Activated naive CD8-positive, alpha-beta T cell treated with anti-CD3 and anti-CD28 coated beads, Interleukin-2, amount 50 U/mL, for 24 hours (primary cell): ENCODE data around the gene CHST12.
"Not testable (repeated sequence)": the region's sequence is repeated elsewhere in the genome, so short reads cannot be mapped to it uniquely, and the experiment has no call there.

Experiments
- ATAC-seq: fragments of 150-1000 bp; cut with Tn5 transposase; one replicate; pipeline ENCODE4 v1.10.0; 2021
- DNase-seq: peaks from one replicate; pipeline ENCODE4 v3.0.0; 2021
- H3K27ac Mint-ChIP-seq: one replicate; pipeline ENCODE4 v1.8.0; 2021; ENCODE audit warnings: mild to moderate bottlenecking, mixed read lengths
- H3K27me3 Mint-ChIP-seq: one replicate; pipeline ENCODE4 v1.8.0; 2021; ENCODE audit warnings: mixed read lengths
- H3K36me3 Mint-ChIP-seq: one replicate; pipeline ENCODE4 v1.8.0; 2021; ENCODE audit warnings: low read depth, mixed read lengths
- H3K4me1 Mint-ChIP-seq: one replicate; pipeline ENCODE4 v1.8.0; 2021; ENCODE audit warnings: mixed read lengths
- H3K4me3 Mint-ChIP-seq: one replicate; pipeline ENCODE4 v1.8.0; 2021; ENCODE audit warnings: mild to moderate bottlenecking, moderate library complexity, mixed read lengths
- H3K9me3 Mint-ChIP-seq: one replicate; pipeline ENCODE4 v1.8.0; 2021; ENCODE audit warnings: mixed read lengths

The CHST12 gene

DNA sequence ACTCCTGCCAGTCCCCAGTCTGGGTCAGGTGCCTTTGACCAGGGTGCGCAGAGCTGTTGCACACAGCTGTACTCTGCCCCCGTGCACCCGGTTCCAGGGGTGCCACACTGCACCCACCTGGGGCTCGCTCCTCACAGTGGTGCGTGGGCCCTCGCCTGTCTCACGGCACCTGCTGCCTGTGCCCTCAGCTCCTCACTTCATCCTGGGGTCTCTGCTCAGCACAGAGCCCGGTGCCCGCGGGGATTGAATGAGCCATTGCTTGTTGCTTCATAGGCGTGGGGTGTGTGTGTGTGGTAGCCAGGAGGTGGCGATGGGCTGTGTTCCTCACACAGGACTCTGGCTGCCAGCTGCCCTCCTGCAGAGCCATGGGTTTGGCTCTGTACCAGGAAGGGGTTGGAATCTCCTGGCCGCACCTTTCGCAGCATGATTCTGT is 30.3 kb upstream of the CHST12 start:
- Mint-ChIP-seq H3K27ac (no peak overlapping the region), H3K27me3 (no peaks in the 10 kb centered on the region), H3K36me3 (peaks cover 78% of the 10 kb centered on the region), H3K4me1 (no peaks in the 10 kb centered on the region), H3K9me3 (no peaks in the 10 kb centered on the region), H3K4me3 (no peak overlapping the region)
- ATAC-seq (no peak), DNase-seq (no peak)

DNA sequence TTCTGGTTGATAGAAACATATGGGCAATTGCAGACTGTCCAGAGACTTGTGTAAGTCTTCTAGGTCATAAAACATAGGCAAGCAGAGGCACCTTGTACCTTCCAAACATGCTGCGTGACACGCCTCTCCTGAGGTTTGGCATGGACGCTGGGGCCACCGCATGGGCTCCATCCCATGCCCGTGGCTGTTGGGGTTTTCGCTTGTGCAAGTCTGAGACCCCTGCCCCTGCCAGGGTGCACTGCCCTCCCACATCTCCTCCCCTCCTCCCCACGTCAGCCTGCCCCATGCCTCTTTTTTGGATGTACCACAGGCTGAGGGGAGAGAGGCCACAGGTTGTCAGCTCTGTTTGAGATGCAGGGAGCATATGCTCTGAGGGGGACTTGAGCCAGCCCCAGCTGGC is 29.8 kb upstream of the CHST12 start:
- no peak overlapping the region for H3K4me3 Mint-ChIP-seq
- no peaks in the 10 kb centered on the region for H3K27me3 Mint-ChIP-seq

DNA sequence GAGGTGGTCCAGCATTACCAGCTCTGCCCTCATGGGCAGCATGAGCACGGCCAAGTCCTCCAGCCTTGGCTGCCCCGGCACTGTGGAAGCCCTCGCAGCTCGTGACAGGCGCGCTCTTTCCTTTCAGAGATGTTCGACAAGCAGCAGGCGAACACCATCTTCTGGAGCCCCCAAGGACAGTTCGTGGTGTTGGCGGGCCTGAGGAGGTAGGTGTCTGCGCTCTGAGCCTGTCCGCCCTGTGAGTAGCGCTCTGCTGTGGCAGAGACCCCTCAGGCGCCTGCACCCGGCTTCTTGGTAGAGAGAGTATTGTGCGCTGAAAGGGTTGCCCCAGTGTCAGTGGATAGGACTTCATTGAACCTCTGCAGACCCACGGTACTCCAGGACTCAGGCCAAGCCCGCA is 29.0 kb upstream of the CHST12 start:
- Mint-ChIP-seq H3K4me1 (no peaks in the 10 kb centered on the region), H3K4me3 (no peak overlapping the region), H3K9me3 (no peaks in the 10 kb centered on the region), H3K27ac (no peak overlapping the region), H3K36me3 (peaks cover 79% of the 10 kb centered on the region), H3K27me3 (no peaks in the 10 kb centered on the region)
- ATAC-seq (no peak), DNase-seq (no peak)

More for the DNA sequence above, 29.8 kb upstream of the CHST12 start:
- Mint-ChIP-seq H3K27ac (no peak overlapping the region), H3K36me3 (peaks cover 80% of the 10 kb centered on the region), H3K9me3 (no peaks in the 10 kb centered on the region), H3K4me1 (no peaks in the 10 kb centered on the region)
- DNase-seq (no peak), ATAC-seq (no peak)

DNA sequence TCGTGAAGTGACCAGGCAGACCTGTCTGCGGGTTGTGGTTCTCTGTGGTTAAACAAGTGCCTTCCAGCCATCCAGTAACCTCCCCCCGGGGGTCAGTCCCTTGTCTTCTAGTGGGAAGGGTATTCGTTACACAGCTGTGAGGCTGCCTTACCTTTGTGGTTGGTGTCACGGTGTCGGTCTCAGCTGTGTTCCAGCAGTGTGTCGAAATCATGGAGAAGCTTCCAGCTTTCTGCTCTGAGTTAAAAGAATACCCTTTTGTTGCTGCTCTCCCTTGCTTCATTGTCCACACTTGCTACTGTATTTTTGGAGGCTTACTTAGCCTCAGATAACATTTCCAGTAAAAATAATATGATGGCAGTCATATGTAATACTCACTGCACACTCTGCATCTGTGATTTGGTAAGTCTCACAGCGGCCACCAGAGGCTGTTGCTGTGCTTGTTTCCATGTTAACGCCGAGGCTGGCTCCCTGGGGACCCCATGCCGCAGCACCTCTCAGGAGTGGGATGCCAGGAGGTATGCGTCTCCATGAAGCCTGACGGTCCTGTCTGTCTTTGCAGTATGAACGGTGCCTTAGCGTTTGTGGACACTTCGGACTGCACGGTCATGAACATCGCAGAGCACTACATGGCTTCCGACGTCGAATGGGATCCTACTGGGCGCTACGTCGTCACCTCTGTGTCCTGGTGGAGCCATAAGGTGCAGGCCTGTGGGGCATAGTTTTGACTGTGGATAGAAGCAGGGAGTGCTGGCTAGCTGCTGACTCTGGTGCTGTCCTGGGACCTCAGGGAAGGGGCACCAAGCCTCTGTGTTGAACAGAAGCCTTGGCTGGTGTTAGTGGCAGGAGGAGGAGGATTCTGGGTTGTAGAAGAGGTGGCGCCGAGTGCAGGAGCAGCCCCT is 28.3 kb upstream of the CHST12 start:
- Mint-ChIP-seq H3K36me3 (peaks cover 80% of the 10 kb centered on the region), H3K9me3 (no peaks in the 10 kb centered on the region), H3K27ac (no peak overlapping the region), H3K4me1 (no peaks in the 10 kb centered on the region), H3K4me3 (no peak overlapping the region), H3K27me3 (no peaks in the 10 kb centered on the region)
- peak; percentile 1 for ATAC-seq
- no peak for DNase-seq

DNA sequence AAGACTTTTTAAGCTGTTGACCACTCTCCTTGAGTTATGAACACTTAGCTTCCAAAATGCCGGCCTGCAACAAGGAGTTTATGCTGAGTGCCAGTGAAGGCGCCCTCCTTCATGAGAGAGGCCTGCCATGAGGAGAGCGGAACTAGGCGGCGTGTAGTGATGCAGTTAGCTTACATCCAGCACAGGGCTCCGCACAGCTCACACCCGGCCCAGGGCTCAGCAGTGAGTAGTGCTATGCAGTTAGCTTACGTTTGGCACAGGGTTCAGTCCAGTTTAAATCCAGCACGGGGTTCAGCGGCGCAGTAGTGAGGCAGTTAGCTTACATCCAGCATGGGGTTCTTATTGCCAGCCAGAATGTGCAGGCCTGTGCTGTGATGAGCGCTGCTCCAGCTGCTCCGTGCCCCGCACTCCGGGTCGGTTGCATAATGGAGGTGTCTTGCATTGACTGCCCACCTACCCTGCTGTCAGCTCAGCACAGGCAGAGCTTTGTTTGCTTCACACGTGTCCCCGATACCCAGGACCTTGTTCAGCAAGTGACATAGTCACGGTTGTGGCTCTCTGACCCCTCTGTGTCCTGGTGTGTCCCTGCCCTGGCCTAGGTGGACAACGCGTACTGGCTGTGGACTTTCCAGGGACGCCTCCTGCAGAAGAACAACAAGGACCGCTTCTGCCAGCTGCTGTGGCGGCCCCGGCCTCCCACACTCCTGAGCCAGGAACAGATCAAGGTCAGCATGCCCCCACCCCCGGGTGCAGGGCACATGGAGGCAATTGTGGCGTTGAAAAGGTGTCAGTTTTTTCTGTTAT is 26.9 kb upstream of the CHST12 start:
- peak overlapping the region; percentile 35 for H3K27ac Mint-ChIP-seq
- peaks cover 81% of the 10 kb centered on the region for H3K36me3 Mint-ChIP-seq
- H3K9me3 Mint-ChIP-seq: no peaks in the 10 kb centered on the region
- no peaks in the 10 kb centered on the region for H3K4me1 Mint-ChIP-seq
- H3K4me3 Mint-ChIP-seq: no peak overlapping the region
- ATAC-seq (no peak), DNase-seq (no peak)
- H3K27me3 Mint-ChIP-seq: no peaks in the 10 kb centered on the region

DNA sequence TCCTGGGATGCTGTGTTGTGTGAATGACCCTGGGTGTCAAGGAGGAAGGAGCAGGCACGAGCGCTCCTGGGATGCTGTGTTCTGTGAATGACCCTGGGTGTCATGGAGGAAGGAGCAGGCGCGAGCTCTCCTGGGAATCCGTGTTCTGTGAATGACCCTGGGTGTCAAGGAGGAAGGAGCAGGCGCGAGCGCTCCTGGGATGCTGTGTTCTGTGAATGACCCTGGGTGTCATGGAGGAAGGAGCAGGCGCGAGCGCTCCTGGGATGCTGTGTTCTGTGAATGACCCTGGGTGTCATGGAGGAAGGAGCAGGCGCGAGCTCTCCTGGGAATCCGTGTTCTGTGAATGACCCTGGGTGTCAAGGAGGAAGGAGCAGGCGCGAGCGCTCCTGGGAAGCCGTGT is 25.9 kb upstream of the CHST12 start:
- not testable (repeated sequence) for H3K9me3 Mint-ChIP-seq, H3K27me3 Mint-ChIP-seq, H3K4me3 Mint-ChIP-seq, ATAC-seq, H3K27ac Mint-ChIP-seq, DNase-seq, H3K4me1 Mint-ChIP-seq
- H3K36me3 Mint-ChIP-seq: peaks cover 80% of the 10 kb centered on the region

DNA sequence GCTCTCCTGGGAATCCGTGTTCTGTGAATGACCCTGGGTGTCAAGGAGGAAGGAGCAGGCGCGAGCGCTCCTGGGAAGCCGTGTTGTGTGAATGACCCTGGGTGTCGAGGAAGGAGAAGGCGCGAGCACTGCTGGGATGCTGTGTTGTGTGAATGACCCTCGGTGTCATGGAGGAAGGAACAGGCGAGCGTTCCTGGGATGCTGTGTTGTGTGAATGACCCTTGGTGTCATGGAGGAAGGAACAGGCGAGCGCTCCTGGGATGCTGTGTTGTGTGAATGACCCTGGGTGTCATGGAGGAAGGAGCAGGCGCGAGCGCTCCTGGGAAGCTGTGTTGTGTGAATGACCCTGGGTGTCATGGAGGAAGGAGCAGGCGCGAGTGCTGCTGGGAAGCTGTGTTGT is 25.3 kb upstream of the CHST12 start:
- H3K4me1 Mint-ChIP-seq, ATAC-seq, H3K9me3 Mint-ChIP-seq, H3K27me3 Mint-ChIP-seq, H3K27ac Mint-ChIP-seq, DNase-seq, H3K4me3 Mint-ChIP-seq: not testable (repeated sequence)
- peaks cover 75% of the 10 kb centered on the region for H3K36me3 Mint-ChIP-seq

DNA sequence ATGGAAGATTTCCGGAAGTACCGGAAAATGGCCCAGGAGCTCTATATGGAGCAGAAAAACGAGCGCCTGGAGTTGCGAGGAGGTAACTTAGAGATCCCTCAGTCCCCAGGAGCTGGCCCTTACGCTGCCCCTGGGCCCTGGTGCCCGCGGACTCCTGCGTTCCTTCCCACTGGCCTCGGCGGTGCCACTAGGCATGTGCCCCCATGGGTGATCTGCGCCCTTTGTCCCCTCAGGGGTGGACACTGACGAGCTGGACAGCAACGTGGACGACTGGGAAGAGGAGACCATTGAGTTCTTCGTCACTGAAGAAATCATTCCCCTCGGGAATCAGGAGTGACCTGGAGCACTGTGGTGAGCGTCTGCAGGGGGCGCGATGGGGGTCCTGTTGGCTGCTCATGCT is 24.2 kb upstream of the CHST12 start:
- no peak overlapping the region for H3K27ac Mint-ChIP-seq
- ATAC-seq: no peak
- no peaks in the 10 kb centered on the region for H3K4me1 Mint-ChIP-seq
- no peak for DNase-seq
- no peaks in the 10 kb centered on the region for H3K27me3 Mint-ChIP-seq
- no peaks in the 10 kb centered on the region for H3K9me3 Mint-ChIP-seq
- H3K4me3 Mint-ChIP-seq: no peak overlapping the region
- peaks cover 67% of the 10 kb centered on the region for H3K36me3 Mint-ChIP-seq

DNA sequence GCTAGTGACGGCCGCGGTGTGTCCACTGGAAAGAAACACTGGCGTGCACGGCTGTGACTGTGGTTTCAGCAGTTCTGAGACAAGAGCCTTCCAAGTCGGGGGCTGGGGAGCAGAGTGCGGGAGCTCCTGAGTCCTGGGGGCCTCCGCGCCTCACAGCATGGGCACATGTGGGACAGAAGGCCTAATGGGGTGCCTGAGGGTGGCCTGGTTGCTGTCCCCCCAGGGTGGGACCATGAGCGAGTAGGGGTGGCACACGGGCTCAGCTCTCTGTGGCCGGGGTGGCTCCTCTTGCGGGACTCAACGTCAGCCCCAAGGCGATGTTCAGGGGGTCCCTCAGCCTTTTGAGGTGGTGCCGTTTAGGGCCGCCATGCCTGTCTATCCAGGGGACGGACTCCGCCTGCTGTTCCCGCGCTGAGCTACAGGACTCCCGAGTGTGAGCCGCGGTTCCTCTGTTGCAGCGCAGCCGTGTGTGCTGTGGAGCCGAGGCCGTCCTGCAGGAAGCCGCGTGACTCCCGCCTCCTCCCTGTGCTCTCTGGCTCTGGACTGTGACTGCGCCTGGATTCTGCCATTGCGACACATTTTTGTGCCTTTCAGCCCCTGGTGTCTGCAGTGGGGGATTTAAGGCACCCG is 23.5 kb upstream of the CHST12 start:
- no peak overlapping the region for H3K4me3 Mint-ChIP-seq
- no peaks in the 10 kb centered on the region for H3K27me3 Mint-ChIP-seq
- no peak overlapping the region for H3K27ac Mint-ChIP-seq
- no peaks in the 10 kb centered on the region for H3K9me3 Mint-ChIP-seq
- peaks cover 63% of the 10 kb centered on the region for H3K36me3 Mint-ChIP-seq
- ATAC-seq (no peak), DNase-seq (no peak)
- no peaks in the 10 kb centered on the region for H3K4me1 Mint-ChIP-seq

DNA sequence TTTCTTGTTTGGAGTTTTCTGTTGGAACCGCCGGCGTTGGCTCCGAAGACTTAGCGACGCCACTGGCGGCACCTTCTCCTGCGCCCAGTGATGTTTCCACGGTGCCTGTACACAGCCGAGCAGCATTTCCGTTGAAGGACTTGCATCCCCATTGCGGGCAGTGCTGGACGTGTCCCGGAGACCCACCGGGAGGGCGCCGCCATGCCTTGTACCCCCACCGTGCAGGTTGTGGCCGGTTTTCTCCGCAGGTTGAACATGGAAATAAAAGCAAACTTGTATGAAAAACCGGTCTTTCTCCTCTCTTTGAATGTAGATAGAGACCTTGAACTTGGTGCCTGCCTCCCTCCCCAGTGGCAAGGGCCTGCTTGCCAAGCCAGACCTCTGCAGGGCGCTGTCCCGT is 22.9 kb upstream of the CHST12 start:
- ATAC-seq (no peak), DNase-seq (no peak)
- Mint-ChIP-seq H3K36me3 (peaks cover 59% of the 10 kb centered on the region), H3K9me3 (no peaks in the 10 kb centered on the region), H3K27me3 (no peaks in the 10 kb centered on the region), H3K4me1 (no peaks in the 10 kb centered on the region), H3K4me3 (no peak overlapping the region), H3K27ac (no peak overlapping the region)

DNA sequence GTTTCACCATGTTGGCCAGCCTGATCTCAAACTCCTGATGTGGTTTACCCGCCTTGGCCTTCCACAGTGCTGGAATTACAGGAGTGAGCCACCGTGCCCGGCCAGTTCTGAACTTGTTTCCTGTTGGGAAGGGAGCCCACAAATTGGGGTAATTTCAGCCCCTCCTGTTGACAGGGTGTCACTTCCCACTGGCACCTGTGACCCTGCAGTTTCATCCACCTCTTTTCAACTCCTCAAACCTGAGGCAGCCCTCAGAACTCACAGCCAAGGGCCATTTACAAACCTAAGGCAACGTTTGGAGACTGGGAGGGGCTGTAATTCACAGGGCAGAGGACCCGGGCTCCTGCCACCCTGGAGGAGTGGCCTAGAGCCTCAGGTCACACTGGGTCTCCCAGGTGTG is 22.2 kb upstream of the CHST12 start:
- no peak overlapping the region for H3K27ac Mint-ChIP-seq
- H3K4me3 Mint-ChIP-seq: no peak overlapping the region
- peaks cover 55% of the 10 kb centered on the region for H3K36me3 Mint-ChIP-seq

DNA sequence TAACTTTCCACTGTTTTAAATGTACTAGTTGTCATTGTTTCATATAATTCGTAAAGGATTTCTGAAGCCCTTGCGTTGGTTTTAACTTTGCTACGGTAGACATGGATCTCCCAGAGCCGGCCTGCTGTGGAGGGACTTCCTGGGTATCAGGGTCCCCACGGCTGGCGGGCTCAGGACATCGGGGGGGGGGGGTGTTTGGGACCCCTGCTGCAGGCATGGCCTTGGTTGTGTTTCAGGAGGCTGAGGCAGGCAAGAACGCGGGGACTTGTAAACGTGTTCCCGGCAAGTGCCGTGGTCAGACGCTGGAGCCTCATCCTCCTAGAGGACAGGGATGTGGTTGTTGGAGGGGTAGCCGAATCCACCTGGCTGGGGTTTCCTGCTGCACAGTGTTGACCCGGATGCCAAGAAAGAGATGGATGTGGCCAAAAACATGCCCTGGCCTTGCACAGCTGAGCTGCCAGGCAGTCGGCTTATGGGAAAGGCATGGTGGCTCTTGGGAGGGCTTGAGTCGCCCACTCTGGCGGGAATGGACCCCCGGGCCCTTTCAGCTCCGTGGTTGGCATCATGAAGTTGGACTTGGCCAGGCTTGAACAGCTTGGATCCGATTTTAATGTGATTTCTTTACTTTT is 21.4 kb upstream of the CHST12 start:
- H3K36me3 Mint-ChIP-seq: peaks cover 49% of the 10 kb centered on the region

More for the DNA sequence above, 22.2 kb upstream of the CHST12 start:
- H3K4me1 Mint-ChIP-seq: no peaks in the 10 kb centered on the region
- ATAC-seq: no peak
- H3K9me3 Mint-ChIP-seq: no peaks in the 10 kb centered on the region
- DNase-seq: no peak
- no peaks in the 10 kb centered on the region for H3K27me3 Mint-ChIP-seq

DNA sequence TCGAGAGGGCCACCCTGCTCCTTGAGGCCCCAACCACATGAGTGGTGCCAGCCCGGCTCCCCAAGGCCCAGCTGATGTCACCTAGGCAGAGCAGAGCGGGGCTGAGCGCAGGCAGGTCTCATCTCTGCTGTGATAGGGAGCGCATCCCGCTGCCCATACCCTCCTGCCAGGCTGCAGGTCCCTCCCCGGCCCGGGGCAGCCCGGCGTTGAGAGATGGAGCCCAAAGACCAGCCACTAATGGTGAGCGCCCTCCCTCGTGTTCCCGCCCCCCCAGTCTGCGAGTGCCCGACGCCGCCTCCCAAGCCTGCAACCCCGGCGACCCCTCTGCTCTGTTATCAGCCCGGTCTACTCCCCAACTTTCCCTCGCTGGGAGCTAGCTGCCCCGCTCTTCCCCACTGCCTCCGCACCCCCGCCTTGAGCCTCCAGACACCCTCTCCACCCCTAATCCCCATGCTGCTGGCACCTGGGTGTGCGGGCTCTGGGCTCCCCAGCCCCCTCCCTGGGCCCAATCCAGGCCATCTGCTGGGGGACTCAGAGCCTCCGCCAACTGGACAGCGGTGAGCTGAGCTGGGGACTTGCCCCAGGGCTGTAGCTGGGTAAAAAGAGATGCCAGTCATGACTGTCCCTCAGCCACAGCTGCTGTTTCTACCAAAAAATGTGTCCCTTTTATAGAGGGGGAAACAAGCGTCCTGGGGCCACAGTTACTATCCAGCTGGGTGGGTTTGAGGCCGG is 19.7 kb upstream of the CHST12 start:
- no peak for DNase-seq
- no peaks in the 10 kb centered on the region for H3K4me1 Mint-ChIP-seq
- H3K27me3 Mint-ChIP-seq: no peaks in the 10 kb centered on the region
- ATAC-seq: no peak
- no peak overlapping the region for H3K4me3 Mint-ChIP-seq
- H3K9me3 Mint-ChIP-seq: no peaks in the 10 kb centered on the region
- H3K36me3 Mint-ChIP-seq: peaks cover 35% of the 10 kb centered on the region
- H3K27ac Mint-ChIP-seq: no peak overlapping the region

More for the DNA sequence above, 21.4 kb upstream of the CHST12 start:
- Mint-ChIP-seq H3K4me3 (no peak overlapping the region), H3K4me1 (no peaks in the 10 kb centered on the region), H3K27me3 (no peaks in the 10 kb centered on the region), H3K9me3 (no peaks in the 10 kb centered on the region), H3K27ac (no peak overlapping the region)
- DNase-seq: no peak
- no peak for ATAC-seq
